ENCODE measurements around the gene SLC44A5. TPM values are rescaled to one million over a fixed set of nuclear protein-coding genes. Genes with fewer than 3 reads are reported as not detected.

SLC44A5 gene
- total and polyA plus RNA-seq, 2 donors (not counting 1 experiment from before 2014, with no cell fraction given): 2.8 to 4.2 TPM

GRCh38 chr1:75531570-75531969, 79.3 kb downstream of the SLC44A5 start:
- POLR2A ChIA-PET: no interaction called here
- Histone ChIP-seq H3K9me3 (ENCODE audit: control extremely low read depth in 1 of 3, control insufficient read depth in 2 of 3, insufficient read depth in 1 of 3, low read length in 2 of 3) (no peaks in the 10 kb centered on the region), H3K27me3 (replicated peaks in 1 of 4; ENCODE audit: control extremely low read depth in 1 of 4, control insufficient read depth in 3 of 4, insufficient read depth in 4 of 4, low read length in 3 of 4) (no peaks in the 10 kb centered on the region), H3K4me2 (replicated peaks; ENCODE audit: low read depth, low read length, poor library complexity, severe bottlenecking) (no peak overlapping the region), H3K36me3 (replicated peaks in 1 of 2; ENCODE audit: control extremely low read depth in 1 of 2, control insufficient read depth in 1 of 2, extremely low read depth in 1 of 2, insufficient read depth in 2 of 2, low read length in 1 of 2) (no peaks in the 10 kb centered on the region), H4K20me1 (ENCODE audit: control insufficient read depth, insufficient read depth, low read length, poor library complexity, severe bottlenecking) (no peaks in the 10 kb centered on the region), H2AFZ (ENCODE audit: insufficient read depth, low read depth, low read length, poor library complexity, severe bottlenecking) (no peak overlapping the region), H3K9ac (ENCODE audit: low read length) (no peak overlapping the region), H3K4me1 (ENCODE audit: control insufficient read depth in 2 of 2, insufficient read depth in 2 of 2, low read length in 2 of 2) (no peaks in the 10 kb centered on the region), H3K27ac (ENCODE audit: low read length in 2 of 2) (no peak overlapping the region), H3K79me2 (ENCODE audit: control insufficient read depth, insufficient read depth, low read length) (no peaks in the 10 kb centered on the region), H3K4me3 (ENCODE audit: control extremely low read depth in 1 of 5, extremely low read depth in 1 of 5, insufficient read depth in 1 of 5, low read depth in 2 of 5, low read length in 4 of 5) (no peak overlapping the region)
- no peak for TF ChIP-seq EZH2 (IDR thresholded peaks at IDR 0.05; ENCODE audit: borderline replicate concordance, insufficient read depth, low read depth, low read length, poor library complexity, severe bottlenecking)
- TF ChIP-seq CTCF (IDR thresholded peaks at IDR 0.05): no peak
- WGBS (ENCODE audit: insufficient coverage): 38% methylated on average over 2 of the region's 2 CpGs
- H3K4me3 Mint-ChIP-seq: no peak overlapping the region
- CTCF ChIA-PET: no interaction called here
- no peaks in the 10 kb centered on the region for H3K4me1 Mint-ChIP-seq
- no peak overlapping the region for H3K27ac Mint-ChIP-seq
- intact Hi-C loops (cut with micrococcal nuclease): no loop called here
- ATAC-seq (ENCODE audit: low read depth) (no peak), DNase-seq (no peak)
- H3K27me3 Mint-ChIP-seq: no peaks in the 10 kb centered on the region
- no peaks in the 10 kb centered on the region for H3K9me3 Mint-ChIP-seq (ENCODE audit: insufficient read depth)

- no peaks in the 10 kb centered on the region for H3K9me3 Mint-ChIP-seq (ENCODE audit: insufficient read depth)
- Histone ChIP-seq H3K4me1 (ENCODE audit: control insufficient read depth in 2 of 2, insufficient read depth in 2 of 2, low read length in 2 of 2) (no peaks in the 10 kb centered on the region), H3K4me2 (replicated peaks; ENCODE audit: low read depth, low read length, poor library complexity, severe bottlenecking) (no peak overlapping the region), H4K20me1 (ENCODE audit: control insufficient read depth, insufficient read depth, low read length, poor library complexity, severe bottlenecking) (no peaks in the 10 kb centered on the region), H3K36me3 (replicated peaks in 1 of 2; ENCODE audit: control extremely low read depth in 1 of 2, control insufficient read depth in 1 of 2, extremely low read depth in 1 of 2, insufficient read depth in 2 of 2, low read length in 1 of 2) (no peaks in the 10 kb centered on the region), H3K79me2 (ENCODE audit: control insufficient read depth, insufficient read depth, low read length) (no peaks in the 10 kb centered on the region), H2AFZ (ENCODE audit: insufficient read depth, low read depth, low read length, poor library complexity, severe bottlenecking) (no peak overlapping the region), H3K9me3 (ENCODE audit: control extremely low read depth in 1 of 3, control insufficient read depth in 2 of 3, insufficient read depth in 1 of 3, low read length in 2 of 3) (no peaks in the 10 kb centered on the region), H3K9ac (ENCODE audit: low read length) (no peak overlapping the region), H3K27me3 (replicated peaks in 1 of 4; ENCODE audit: control extremely low read depth in 1 of 4, control insufficient read depth in 3 of 4, insufficient read depth in 4 of 4, low read length in 3 of 4) (no peaks in the 10 kb centered on the region), H3K27ac (ENCODE audit: low read length in 2 of 2) (no peak overlapping the region), H3K4me3 (ENCODE audit: control extremely low read depth in 1 of 5, extremely low read depth in 1 of 5, insufficient read depth in 1 of 5, low read depth in 2 of 5, low read length in 4 of 5) (no peak overlapping the region)
- no peak overlapping the region for H3K27ac Mint-ChIP-seq
- ChIA-PET CTCF (no interaction called here), POLR2A (no interaction called here)
- ATAC-seq (ENCODE audit: low read depth): no peak
- intact Hi-C loops (cut with micrococcal nuclease): no loop called here
- H3K27me3 Mint-ChIP-seq: no peaks in the 10 kb centered on the region
- TF ChIP-seq CTCF (IDR thresholded peaks at IDR 0.05): no peak
- no peak for TF ChIP-seq EZH2 (IDR thresholded peaks at IDR 0.05; ENCODE audit: borderline replicate concordance, insufficient read depth, low read depth, low read length, poor library complexity, severe bottlenecking)
- DNase-seq: no peak
- no peaks in the 10 kb centered on the region for H3K4me1 Mint-ChIP-seq
- H3K4me3 Mint-ChIP-seq: no peak overlapping the region
These were observed 81.4 kb downstream of the SLC44A5 start for GRCh38 chr1:75529488-75529887.
